BJ (cell line): ENCODE measurements around the gene CORO2B. TPM values are rescaled to one million over a fixed set of nuclear protein-coding genes. Genes with fewer than 3 reads are reported as not detected.

Experiments
- CTCF ChIA-PET: fragments of 350-600 bp; formaldehyde crosslinking; extraction: SDS; loops from one replicate; lab custom pipeline; 2021; ENCODE audit warnings: antibody characterized with exemption, inconsistent platforms; lab: Yijun Ruan, JAX
- POLR2A ChIA-PET: fragments of 300-600 bp; sonication (Branson Sonifier 250); formaldehyde crosslinking; extraction: SDS; loops from one replicate; lab custom pipeline; 2021; ENCODE audit warnings: antibody characterized with exemption; lab: Charles Lee
- DNase-seq: peaks from one replicate; pipeline ENCODE4 v3.0.0-alpha.2; 2011; ENCODE audit warnings: low read depth
- H3K27me3 ChIP-seq: 2 replicates; pipeline ENCODE4 v1.6.0; 2011; ENCODE audit warnings: low read length; ENCODE audit not compliant: control insufficient read depth, insufficient read depth
- H3K36me3 ChIP-seq: 2 replicates; pipeline ENCODE4 v1.5.1; 2011; ENCODE audit warnings: low read length; ENCODE audit not compliant: control insufficient read depth, insufficient read depth
- H3K4me3 ChIP-seq: 2 replicates; pipeline ENCODE4 v1.5.1; 2011; ENCODE audit warnings: low read depth, mild to moderate bottlenecking, control low read depth, low read length
- polyA plus RNA-seq: library from polyadenylated mRNA; depleted of rRNA; stranded (reverse); fragments of >200 nt; gene quantifications from 2 replicates; pipeline ENCODE4 v1.2.3, GENCODE V29; 2011
- TF ChIP-seq, protein P1 (sequence below): IDR thresholded peaks from 2 replicates; pipeline ENCODE4 v1.5.1; 2011; ENCODE audit warnings: low read depth, mild to moderate bottlenecking, control low read depth, inconsistent platforms, low read length, moderate library complexity; ENCODE audit not compliant: insufficient read depth

CORO2B gene
- polyA plus RNA-seq, 1 experiment = 7.7 TPM

DNA sequence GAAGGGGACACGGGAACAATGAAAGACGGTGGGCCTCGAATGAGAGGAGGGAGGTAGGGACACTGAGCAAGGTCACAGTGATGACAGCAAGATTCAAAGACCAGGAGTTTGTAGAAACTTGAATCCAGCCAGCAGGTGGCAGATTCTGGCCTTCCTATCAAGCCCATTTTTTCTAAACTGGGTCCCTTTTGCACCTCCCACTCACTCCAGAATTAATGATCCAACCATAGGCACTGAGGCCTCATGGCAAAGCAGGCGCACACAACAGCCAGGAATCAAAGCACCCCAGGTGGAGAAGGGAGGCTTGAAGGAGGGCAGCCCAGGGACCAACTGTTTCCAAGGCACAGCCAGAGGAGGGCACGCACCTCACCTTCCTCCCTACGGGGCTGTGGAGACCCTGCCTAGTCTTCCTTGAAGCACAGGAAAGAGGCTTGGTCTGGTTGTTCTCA is 151.7 kb downstream of the CORO2B start:
- H3K36me3 ChIP-seq = no peaks in the 10 kb centered on the region
- no peak for DNase-seq
- ChIA-PET POLR2A (no interaction called here), CTCF (interaction anchor here (1.0 to 1.7 kb wide), 4 partner anchors 10 to 194 kb away, joined by 4 to 12 read pairs (median 6); no protein-coding TSS in a partner anchor)
- TF ChIP-seq, protein P1, sequence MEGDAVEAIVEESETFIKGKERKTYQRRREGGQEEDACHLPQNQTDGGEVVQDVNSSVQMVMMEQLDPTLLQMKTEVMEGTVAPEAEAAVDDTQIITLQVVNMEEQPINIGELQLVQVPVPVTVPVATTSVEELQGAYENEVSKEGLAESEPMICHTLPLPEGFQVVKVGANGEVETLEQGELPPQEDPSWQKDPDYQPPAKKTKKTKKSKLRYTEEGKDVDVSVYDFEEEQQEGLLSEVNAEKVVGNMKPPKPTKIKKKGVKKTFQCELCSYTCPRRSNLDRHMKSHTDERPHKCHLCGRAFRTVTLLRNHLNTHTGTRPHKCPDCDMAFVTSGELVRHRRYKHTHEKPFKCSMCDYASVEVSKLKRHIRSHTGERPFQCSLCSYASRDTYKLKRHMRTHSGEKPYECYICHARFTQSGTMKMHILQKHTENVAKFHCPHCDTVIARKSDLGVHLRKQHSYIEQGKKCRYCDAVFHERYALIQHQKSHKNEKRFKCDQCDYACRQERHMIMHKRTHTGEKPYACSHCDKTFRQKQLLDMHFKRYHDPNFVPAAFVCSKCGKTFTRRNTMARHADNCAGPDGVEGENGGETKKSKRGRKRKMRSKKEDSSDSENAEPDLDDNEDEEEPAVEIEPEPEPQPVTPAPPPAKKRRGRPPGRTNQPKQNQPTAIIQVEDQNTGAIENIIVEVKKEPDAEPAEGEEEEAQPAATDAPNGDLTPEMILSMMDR = peak; percentile 50
- peaks cover 12% of the 10 kb centered on the region for H3K27me3 ChIP-seq
- H3K4me3 ChIP-seq = no peak overlapping the region

DNA sequence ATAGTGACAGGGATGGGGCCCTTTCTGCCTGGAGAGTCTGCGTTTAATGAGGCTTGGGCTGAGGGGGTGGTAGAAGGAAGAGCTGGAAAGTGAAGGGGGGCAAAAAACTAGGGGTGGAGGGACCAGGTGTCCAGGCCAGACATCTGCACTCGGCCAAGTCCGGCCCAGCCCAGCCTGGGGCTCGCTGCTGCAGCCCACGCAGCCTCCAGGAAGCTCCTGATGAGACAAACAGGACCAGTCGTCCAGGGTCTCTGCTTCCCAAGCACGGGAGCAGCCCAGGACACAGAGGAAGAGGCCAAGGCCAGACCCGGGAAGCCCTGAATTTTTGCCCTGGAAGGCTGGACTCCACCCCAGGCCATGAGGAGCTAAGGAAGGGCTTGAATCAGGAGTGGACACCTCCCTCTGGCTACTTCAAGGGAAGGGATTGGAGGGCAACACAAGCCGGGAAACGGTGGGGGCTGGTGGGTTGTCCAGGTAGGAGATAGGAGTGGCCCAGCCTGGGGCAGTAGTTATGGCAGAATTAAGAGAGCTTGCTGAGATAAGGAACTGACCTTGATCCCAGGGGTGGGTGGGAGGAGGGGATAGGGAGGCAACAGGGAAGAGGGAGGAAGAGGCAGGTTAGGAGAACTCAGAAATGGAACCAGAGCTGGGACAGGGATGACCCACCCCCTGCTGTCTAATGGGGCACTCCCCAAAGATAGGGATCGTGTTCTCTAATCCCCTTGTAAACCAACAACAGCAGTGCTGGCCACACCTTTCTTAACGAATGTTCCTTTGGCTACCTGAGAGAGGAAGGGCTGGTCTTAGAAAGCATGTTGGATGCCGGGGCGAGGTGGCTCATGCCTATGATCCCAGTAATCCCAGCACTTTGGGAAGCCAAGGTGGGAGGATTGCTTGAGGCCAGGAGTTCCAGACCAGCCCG is 152.4 kb downstream of the CORO2B start:
- DNase-seq = no peak
- CTCF ChIA-PET = interaction anchor here (1.0 to 3.0 kb wide), 6 partner anchors 10 to 177 kb away, joined by 3 to 26 read pairs (median 4); no protein-coding TSS in a partner anchor
- H3K4me3 ChIP-seq = no peak overlapping the region
- H3K27me3 ChIP-seq = peaks cover 12% of the 10 kb centered on the region
- POLR2A ChIA-PET = no interaction called here
- TF ChIP-seq, protein P1 = no peak
- no peaks in the 10 kb centered on the region for H3K36me3 ChIP-seq

DNA sequence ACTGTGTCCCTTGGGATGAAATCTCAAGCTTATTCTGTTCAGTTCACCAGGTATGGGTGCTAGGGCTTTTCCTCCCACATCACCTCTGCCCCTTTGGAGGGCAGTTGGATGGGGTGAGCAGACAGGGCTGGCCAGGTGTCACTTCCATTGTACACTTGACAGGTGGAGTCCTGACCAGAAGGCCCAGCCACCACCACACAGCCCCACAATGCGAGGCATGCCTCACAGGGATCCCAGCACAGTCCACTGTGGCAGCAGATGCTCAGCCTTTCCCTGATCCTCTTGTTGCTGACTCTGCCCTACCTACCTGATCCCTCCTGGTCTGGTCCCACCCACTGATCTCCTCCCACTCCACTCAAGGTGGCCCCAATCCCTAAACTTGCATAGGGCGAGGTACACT is 153.7 kb downstream of the CORO2B start:
- TF ChIP-seq, protein P1 = no peak
- no peak overlapping the region for H3K4me3 ChIP-seq
- no peaks in the 10 kb centered on the region for H3K36me3 ChIP-seq
- no peak for DNase-seq
- ChIA-PET POLR2A (no interaction called here), CTCF (interaction anchor here (1.4 to 3.0 kb wide), 4 partner anchors 9 to 178 kb away, joined by 4 to 26 read pairs (median 6); no protein-coding TSS in a partner anchor)
- H3K27me3 ChIP-seq = peaks cover 12% of the 10 kb centered on the region

DNA sequence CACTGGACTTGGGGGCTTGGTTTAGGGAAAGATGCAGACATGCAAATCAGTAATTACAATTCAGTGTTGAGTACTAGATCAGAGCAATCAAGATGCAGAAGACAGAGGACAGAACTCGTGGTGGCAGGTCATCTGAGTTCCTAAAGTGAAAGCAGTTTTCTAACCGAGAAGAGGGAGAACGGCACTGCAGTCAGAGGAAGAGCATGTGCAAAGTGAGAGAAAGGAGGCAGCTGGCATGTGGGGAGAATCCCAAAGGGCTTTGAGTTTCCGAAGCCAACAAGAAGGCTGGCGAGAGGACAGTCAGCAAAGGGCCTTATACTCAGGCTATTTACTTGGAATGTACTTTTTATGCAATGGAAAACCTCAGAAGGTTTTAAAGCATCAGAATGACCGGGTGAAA is 154.9 kb downstream of the CORO2B start:
- DNase-seq = no peak
- TF ChIP-seq, protein P1 = no peak
- Histone ChIP-seq H3K4me3 (no peak overlapping the region), H3K36me3 (no peaks in the 10 kb centered on the region), H3K27me3 (peaks cover 12% of the 10 kb centered on the region)
- ChIA-PET CTCF (interaction anchor here (3.0 kb wide), 1 partner anchor 142 kb away, joined by 26 read pairs; no protein-coding TSS in a partner anchor), POLR2A (no interaction called here)

DNA sequence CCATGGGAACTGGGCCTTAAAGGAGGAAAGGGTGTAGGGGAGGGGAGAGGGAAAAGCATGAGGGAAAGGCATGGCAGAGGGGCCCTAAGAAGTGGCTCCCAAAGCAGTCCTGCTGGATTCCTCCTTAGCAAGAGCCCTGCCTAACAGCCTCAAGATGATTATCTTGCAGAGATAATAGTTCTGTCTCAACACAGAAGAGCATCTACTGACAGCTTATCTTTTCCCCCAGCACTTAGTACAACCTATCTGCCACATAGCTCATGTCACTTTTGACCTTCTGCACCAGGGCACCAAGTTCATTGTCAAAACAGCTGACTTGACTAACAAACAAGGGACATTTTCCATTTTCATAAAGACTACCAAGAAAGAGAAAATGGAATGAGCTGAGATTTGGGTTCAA is 155.6 kb downstream of the CORO2B start:
- no peaks in the 10 kb centered on the region for H3K36me3 ChIP-seq
- DNase-seq = no peak
- peaks cover 12% of the 10 kb centered on the region for H3K27me3 ChIP-seq
- TF ChIP-seq, protein P1 = no peak
- ChIA-PET CTCF (interaction anchor here (1.5 kb wide), 1 partner anchor 141 kb away, joined by 9 read pairs; no protein-coding TSS in a partner anchor), POLR2A (no interaction called here)
- no peak overlapping the region for H3K4me3 ChIP-seq
